Measurements from ENCODE around the gene SSU72.
"Not testable (repeated sequence)": the region's sequence is repeated elsewhere in the genome, so short reads cannot be mapped to it uniquely, and the experiment has no call there.

Gene SSU72

DNA sequence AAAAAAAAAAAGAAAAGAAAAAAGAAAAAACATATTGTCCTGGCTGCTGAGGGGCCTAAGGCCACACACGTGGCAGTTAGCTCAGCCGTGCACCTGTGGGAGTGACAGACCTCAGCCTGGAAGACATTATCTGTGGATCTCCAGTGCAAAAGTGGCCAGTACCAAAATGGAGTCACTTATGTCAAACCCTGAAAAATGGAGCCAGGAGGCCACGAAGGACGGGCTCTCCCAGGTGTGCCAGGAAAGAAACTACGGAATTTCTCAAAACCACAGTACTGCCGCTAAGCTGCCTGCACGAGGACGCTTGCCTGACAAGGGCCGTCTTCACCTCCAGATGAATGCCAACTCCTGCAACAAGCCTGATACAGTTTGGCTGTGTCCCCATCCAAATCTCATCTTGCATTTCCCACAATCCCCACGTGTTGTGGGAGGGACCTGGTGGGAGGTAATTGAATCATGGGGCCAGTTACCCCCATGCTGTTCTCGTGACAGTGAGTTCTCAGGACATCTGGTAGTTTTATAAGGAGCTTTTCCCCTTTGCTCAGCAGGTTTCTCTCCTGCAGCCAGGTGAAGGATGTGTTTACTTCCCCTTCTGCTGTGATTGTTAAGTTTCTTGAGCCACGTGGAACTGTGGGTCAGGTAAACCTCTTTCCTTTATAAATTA is 35.3 kb upstream of the SSU72 start:
- no peak for DNase-seq

DNA sequence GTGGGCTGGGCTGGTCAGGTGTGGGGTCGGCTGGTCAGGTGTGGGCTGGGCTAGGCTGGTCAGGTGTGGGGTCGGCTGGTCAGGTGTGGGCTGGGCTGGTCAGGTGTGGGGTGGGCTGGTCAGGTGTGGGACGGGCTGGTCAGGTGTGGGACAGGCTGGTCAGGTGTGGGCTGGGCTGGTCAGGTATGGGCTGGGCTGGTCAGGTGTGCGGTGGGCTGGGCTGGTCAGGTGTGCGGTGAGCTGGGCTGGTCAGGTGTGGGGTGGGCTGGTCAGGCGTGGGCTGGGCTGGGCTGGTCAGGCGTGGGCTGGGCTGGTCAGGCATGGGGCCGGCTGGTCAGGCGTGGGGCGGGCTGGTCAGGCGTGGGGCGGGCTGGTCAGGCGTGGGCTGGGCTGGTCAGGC is 31.6 kb upstream of the SSU72 start:
- no peak for DNase-seq

DNA sequence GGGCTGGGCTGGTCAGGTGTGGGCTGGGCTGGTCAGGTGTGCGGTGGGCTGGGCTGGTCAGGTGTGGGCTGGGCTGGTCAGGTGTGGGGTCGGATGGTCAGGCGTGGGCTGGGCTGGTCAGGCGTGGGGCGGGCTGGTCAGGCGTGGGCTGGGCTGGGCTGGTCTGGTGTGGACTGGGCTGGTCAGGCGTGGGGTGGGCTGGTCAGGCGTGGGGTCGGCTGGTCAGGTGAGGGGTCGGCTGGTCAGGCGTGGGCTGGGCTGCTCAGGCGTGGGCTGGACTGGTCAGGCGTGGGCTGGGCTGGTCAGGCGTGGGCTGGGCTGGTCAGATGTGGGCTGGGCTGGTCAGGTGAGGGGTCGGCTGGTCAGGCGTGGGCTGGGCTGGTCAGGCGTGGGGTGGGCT is 31.1 kb upstream of the SSU72 start:
- no peak for DNase-seq

DNA sequence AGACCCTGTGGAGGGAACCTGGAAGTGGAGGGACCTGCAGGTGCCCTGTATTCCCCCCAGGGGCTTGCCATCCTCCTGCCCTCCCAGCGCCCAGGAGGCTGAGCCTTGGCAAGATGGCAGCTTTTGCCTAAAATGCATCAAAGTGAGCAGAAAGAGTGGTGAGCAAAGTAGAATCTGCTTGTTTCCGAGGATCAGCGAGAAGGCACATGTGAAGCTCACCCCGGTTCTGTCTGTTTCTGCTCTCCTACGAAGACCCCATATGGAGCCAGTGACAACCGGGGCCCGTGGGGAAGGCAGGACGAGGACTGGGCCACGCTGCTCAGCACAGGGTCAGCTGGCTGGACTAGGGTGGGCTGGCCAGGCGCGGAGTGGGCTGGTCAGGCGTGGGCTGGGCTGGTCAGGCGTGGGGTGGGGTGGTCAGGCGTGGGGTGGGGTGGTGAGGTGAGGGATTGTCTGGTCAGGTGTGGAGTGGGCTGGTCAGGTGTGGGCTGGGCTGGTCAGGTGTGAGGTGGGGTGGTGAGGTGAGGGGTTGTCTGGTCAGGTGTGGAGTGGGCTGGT is 30.4 kb upstream of the SSU72 start:
- DNase-seq: no peak

DNA sequence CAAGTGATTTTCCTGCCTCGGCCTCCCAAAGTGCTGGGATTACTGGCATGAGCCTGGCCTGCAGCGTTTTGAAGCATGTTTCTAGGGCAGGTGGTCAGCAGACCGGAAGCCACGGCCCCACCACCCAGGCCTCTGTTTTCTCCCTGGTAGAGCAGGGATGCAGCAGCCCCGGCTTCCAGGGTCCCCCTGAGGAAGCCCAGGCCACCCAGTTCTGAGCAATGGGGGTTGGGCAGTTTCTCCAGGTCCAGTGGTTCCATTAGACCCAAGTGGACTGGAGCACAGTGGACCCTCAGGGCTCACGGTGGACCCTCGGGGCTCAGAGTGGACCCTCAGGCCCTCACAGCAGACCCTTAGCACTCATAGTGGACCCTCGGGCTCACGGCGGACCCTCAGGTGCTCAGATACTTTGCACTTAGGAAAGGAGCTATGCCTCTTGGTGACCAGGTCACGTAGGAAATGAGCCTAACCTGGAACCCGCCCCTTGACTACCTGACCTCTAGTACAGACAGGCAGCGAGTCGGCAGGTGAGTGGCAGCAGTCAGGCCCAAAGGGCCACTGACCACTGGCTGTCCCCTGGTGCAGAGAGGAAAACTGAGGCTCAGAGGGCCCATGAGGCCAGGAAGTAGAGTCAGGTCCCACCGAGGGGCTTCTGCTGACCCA is 29.8 kb upstream of the SSU72 start:
- DNase-seq: no peak

DNA sequence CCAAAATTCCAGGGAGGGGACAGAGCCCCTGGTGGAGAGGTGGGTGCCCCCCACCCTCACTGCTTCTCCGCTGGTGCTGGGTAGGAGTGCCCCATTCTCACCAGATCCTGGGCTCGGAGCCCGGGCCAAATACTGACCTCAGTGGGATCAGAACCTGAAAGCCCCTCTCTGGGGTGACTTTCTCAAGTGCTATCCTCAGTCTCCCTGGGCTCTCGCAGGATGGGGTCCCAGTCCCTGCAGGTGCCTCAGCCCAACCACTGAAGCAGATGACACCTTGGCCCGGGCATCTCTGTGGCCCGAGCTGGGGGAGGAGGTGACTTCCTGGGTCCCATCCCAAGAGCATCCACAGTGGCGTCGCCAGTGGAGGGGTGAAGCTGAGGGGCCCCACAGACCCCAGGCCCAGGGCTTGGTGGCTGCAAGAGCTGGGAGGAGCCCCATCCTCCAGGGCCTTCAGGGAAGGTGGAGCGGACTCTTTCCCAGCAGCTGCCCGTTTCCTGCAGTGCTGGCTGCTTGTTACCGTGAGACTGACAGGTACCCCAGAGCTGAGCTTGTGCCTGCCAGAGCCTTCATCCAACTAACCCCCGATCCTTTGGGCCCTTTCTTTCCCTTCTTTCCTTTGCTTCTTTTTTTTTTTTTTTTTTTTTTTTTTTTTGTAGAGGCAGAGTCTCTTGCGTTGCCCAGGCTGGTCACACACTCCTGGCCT is 29.2 kb upstream of the SSU72 start:
- no peak for DNase-seq

DNA sequence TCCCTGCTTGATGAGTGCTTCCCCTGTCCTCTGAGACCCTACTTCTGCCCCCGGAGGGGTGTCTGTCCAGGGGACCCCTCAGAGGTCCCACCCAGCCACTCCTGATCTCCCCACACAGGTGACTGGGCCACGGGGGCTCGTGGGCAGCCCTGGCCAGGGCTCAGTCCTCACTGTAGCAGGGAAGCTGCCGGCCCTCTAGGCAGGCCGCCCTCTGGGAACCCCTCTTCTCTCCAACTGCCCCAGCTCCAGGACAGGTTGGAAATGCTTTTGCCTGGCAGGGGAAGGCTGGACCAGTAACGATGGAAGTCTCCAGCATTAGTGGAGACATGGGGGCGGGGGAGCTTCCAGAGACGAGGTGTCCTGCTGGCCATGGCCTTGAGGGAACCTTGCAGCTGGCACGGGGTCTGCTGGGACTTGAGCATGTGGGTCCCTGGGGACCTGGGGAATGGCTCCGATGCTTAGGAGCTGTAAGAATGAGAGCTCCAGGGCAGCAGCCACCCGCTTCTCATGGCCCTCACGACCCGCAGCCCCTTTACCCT is 28.4 kb upstream of the SSU72 start:
- no peak for DNase-seq

DNA sequence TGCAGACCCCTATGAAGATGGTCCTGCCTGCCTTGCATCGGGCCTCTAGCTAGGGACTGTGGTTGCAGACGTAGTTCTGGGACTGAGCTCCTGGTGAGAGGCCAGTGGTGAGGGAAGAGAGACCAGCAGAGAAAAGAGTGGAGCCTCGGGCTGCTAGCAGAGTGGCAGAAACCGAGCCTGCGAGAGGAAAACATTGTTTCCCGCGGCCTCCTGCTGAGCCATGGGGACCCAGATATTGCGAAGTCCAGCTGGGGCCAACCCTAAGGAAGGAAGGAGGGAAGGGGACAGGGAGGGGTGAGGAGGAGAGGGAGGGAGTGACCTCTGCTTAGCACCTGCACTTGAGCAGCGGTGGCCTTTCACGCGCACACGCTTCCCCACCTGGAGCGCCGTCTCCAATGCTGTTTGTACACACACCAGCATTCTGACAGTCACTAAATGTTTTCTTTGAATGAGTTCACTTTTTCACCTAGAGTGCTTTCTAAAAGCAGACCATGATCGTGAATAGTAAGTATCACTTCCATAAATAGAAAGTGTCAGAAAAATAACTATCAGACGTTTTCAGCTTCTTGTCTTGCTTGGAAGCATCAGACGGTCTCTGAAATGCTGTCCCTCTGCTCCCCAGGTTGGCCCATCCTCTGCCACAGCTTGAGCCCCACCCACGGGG is 27.8 kb upstream of the SSU72 start:
- no peak for DNase-seq

DNA sequence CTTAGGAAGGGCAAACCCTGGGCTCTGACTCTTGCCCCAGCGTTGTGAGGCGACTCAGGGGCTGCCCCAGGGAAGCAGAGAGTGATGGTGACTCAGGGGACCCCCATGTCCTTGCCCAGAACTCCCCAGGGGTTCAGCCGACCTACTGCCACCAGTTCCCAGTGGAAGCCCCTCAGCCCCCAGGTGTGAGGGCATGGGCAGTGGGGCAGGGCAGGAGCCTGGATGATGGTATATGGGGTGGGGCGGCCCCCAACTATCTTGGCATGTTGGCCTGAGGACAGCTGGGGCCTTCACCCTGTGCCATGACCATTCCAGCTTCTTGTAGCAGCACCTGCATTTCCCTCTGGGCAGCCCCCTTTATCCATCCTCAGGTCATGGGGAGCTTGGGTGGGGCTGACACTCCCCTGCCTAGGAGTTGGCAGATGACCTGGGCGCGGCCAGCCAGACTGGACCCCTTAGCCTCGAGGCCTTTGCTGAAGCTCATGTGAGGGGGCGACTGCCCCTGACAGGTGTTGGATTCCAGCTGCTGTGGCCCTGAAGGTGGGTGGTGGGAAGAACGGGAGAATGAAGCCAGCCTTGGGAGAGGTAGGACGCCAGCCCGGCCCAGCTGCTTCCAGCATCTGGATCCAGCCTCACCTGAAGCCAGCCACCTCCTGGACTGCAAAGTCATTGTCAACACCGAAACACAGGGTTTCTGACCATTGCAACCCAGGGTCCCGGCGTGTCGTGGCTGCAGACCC is 27.1 kb upstream of the SSU72 start:
- DNase-seq: no peak

DNA sequence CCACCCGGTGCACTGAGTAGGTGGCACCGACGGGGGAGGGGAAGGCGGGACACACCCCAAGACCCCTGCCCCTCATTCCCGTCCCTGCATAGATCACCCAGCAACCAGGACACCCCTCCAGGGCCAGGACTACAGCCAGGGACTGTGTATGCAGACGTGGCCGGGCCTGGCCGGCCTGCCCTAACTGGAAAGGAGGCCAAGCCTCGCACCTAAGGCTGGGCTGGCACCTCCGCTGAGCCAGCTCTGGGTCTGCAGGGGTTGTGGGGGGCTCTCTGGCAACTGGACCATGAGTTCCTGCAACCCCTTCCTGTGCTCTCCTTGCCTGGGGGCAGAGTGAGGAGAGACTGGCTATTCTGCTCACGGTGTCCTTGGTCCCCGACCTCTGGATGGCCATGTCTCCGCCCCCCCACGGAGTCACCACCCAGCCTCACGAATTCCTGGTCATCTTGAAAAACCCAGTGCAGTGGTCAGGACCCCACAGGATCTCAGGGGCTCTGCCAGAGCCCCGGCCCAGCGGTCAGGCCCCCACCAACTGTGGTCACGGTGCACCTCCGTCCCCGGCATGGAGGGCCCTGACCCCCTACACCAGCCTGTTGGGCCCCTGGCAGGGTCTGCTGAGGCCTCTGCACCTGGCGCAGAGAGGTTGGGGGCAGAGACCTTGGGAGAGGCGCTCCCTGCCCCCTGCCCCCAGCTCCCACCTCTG is 26.3 kb upstream of the SSU72 start:
- no peak for DNase-seq

DNA sequence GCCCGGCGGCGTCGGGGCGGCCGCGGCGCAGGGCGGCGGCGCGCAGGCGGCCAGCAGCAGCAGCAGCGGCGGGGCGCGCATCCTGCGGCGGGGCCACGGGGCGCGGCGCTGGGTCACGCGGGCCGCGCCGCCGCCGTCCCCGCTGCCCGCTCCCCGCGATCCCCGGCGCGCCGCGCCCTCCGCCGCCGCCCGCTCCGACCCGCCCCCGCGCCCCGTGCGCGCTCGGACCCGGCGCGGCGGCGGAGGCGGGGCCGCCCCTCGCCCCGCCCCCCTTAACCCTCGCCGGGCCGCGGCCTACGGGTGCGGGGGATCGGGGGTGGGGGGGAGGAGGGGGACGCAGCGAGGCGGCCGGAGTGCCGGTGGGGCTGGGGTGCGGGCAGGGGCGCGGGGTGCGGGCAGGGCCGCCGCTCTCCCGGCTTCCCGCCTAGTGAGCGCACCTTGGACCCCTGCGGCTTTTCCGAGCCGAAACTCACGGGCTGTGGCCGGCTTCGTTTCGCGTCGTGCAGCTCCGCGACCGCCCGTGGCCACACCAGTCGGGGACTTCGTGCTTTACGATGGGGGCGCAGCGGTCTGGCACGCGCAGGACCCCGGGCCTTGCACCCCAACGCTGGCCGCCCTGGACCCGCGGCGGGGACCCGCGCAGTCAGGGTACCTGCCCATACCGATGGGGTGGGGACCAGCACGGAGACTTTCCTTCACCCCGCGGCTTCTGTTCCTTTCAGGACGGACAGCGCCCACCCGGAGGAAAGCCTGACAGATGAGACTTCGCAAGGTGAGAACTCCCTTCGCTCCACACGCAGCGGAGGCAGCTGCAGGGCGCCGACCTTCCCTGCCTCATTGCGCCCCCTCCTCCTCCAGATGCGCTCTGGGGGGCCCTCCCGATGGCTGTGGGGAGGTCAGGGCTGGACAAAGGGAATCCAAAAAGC is 25.5 kb upstream of the SSU72 start, which contains the start of gene FNDC10:
Gene FNDC10, minus strand, starts transcription at position 201 of the 926 bp plus-strand sequence. Its CDS starts 120 bp downstream, at position 81.
- DNase-seq: no peak

DNA sequence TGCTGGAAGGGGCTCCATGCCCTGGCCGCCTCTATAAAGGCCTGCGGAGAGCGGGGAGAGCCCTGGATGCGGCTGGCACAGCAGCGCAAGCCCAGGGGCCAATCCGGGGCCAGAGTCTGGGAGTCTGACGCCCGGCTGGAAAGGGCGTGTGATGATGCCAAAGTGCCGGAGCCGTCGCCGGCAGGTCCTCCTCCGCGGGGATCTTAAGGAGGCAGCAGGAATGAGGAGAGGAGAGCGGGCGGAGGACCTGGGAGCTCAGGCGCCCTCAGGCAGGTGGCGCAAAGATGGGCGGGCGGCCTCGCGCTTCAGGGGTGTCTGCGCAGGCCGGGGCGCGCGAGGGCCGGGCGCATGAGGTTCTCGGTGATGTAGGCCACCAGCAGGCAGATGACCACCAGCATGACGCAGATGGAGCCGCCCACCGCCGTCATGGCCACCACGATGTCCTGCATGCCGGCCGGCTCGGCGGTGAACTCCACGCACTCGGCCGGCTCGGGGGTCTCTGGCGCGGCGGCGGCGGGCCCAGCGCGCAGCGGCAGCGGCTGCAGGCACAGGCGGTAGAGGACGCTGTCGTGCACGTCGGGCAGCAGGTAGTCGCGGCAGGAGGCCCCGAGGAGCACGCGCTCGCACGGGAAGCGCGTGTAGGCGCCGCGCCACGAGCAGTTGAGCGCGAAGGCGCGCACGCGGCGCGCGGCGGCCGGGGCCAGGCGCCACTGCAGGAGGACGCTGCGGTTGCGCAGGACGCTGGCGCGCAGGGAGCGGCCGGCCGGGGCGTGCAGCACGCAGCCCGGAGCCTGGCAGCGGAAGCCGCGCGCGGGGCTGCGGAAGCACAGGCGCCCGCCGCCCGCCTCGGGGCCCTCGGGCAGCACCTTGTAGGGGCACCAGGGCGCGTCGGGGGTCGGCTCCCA is 24.6 kb upstream of the SSU72 start:
- DNase-seq: no peak

DNA sequence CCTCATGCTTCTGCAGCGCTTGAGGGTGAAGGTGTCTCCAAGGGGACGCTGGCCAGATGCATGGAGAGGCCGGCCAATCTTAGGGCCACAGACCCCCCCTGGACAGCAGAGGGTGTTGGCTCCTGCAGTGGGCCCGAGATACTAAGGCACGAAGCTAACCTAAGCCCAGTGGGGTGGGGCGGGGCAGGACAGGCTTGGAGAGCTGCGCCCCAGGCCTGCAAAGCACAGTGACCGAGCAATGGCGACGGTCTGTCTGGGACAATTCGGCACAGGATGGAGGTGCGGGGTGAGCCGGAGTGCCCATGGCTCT is 24.0 kb upstream of the SSU72 start:
- no peak for DNase-seq

DNA sequence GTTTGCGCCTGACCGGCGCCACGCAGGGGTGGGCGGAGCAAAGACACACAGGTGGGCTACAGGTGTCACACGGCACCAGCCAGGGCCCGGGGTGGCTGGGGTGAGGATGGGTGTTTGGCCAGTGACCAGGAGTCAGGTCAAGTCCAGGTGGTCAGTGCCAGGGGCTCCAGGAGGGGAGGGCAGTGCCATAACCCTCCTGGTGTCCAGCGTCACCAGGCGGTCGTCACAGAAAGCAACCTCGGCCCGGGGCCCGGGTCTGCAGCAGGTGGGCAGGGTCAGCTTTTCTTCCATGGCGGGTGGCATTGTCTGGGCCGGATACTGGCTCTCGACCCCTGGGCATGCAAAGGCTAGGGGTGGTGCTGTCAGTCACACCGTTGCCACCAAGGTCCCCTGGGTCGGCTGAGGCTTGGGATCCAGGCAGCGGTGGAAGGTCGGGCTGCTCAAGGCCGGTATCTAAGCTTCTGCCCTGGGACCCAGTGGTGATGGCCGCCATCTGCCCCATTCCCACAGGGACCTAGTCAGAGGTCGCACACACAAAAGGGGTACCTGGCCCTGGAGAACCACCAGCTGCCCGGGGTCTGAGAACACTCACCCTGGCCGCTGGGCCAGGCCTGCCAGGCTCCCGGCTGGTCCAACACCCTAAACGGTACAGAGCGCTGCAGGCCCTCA is 23.5 kb upstream of the SSU72 start:
- no peak for DNase-seq

DNA sequence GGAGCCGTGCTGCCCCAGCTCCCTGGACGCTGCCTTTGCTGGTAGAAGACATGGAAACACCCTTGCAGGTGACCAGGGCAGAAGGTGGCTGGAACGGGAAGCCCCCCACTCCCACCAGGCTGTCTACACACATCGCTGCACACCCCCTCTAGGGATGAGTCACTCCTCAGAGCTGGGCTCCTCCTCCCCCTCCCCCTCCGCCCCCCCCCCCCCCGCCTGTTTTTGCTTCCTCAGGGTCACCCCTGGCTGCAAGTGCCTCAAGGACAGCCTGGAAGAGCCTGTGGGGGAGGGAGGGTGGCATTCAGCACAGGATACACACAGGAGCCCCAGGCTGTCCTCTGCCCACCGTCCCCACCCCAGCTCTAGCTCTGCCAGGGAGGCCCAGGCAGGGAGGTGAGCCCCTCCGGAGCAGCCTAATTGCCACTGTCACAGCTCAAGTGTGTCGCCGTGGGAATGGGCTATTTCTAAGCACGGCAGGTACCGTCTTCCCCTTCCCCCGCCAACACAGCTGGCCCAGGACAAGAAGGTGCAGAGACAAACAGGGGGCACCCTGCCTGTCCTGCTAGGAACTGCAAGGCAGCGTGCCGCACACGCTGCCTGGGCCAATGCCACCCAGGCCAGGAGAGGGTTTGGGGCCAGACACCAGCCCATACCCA is 22.7 kb upstream of the SSU72 start:
- DNase-seq: no peak

DNA sequence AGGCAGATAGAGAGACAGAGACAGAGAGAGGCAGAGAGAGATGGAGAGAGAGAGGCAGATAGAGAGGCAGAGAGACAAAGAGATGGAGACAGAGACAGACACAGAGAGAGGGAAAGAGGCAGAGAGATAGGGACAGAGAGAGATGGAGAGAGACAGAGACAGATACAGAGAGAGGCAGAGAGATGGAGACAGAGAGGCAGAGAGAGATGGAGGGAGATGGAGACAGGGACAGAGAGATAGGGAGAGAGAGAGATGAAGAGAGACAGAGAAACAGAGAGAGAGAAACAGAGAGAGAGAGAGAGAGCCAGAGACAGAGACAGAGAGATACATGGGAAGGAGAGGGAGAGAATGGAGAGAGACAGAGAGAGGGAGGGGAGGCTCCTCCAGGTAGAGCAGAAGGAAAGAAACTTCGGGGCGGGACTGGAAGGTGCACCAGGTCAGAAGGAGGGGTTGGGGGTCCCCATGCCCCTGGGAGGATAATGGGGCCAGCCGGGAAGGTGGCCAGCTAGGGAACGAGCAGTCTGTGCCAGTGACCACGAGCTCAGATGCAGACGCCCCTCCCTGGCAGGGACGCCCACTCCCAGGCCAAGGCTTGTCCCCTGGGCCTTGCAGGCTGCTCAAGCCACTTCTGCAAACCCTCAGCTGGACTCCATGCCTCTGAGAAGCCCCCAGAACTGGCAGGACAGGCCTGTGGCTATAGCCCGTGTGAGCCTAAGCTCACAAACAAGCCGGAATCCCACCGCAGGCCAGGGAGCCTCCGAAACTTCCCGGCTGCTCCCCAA is 22.0 kb upstream of the SSU72 start:
- DNase-seq: no peak

DNA sequence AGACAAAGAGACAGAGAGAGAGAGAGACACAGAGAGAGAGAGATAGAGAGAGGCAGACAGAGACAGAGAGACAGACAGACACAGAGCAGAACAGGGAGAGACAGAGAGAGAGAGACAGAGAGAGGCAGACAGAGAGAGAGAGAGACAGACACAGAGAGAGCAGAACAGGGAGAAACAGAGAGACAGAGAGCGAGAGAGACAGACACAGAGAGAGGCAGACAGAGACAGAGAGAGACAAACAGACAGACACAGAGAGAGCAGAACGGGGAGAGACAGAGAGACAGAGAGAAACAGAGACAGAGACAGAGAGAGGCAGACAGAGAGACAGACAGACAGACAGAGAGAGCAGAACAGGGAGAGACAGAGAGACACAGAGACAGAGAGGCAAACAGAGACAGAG is 20.7 kb upstream of the SSU72 start:
- DNase-seq: not testable (repeated sequence)
